Effector CD4-positive, alpha-beta T cell (primary cell): Measurements from ENCODE around the gene EXOSC5.
"Not testable (repeated sequence)": the region's sequence is repeated elsewhere in the genome, so short reads cannot be mapped to it uniquely, and the experiment has no call there.

Source experiments
- DNase-seq: peaks from one replicate; pipeline ENCODE4 v3.0.0-alpha.2; 2020

The EXOSC5 gene

DNA sequence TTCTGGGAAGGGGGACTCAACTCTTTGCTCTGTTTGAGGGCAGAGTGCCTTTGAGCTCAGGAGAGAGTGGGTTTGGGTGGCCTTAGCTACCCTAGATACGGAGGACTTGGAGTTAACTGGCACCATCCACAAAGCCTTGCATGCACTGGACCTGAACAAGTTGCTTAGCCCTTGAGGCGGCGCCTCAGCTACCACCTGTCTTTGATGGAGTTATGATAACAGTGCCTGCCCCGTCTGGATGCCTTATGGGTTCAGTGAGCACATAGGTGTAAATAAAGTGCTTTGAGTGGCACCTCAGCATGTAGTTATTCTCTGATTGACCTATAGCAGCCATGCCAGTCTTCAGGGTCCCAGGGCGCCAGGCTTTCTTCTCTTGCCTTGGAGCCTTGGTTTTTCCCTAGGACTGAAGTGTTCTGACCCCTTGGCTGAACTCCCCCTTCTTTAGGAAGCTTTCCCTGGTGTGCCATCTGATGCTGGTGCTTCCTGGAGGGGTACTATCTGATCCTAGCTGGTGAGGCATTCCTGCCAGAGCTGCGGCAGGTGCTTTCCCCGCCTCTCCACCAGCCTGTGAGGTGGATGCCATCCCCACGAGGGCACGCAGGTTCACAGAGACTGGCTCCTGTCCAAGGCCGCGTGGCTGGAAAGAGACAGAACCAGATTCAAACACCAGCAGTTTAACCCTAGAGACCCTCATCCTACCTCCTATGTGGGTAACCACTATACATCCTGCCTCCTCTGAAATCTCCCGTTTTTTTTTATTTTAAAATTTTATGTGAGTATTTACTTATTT lies 6.2 kb upstream of the EXOSC5 start:
- no peak for DNase-seq

DNA sequence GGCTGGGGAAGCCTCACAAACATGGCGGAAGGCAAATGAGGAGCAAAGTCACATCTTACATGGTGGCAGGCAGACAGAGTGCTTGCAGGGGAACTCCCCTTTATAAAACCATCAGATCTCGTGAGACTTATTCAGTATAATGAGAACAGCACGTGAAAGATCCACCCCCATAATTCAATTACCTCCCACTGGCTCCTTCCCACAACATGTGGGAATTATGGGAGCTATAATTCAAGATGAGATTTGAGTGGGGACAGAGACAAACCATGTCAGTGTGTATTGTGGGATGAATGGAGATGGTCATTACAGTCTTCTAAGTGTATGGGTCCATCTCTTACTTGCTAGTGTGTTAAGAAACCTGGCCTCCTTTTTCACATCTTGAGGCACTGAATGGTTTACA lies 4.9 kb upstream of the EXOSC5 start:
- DNase-seq, result no peak

DNA sequence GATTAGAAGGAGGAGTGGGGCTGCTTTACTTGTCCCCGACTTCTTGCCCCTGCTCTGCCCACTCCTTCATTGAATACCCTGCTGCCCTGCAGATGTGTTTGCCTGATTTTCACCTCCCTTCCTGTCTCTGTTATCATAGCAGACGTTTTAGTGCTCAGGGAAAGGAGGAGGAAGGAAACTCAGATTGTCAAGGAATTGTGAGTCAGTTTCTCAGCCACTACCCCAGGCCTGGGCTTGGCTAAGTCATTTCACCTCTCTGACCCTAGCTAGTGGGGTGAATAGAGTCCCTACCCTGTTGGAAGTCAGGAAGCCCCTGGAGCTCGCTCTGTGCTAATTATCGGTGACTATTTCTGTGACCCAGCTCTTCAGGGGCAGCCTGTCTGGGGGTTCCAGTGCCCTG lies 4.3 kb upstream of the EXOSC5 start:
- DNase-seq, result no peak

DNA sequence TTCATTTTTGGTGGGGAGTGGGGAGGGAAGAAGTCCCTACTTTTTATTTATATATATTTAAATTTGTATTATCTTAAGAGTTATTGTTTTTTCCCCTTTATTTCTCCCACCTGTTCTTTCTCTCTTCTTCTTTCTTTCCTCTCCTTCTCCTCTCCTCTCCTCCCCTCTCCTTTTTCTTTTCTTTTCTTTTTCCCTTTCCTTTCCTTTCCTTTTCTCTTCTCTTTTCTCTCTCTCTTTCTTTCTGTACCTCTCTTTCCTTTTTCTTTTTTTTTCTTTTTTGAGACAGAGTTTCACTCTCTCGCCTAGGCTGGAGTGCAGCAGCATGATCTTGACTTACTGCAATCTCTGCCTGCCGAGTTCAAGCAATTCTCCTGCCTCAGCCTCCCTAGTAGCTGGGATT lies 2.4 kb upstream of the EXOSC5 start:
- DNase-seq, result no peak

DNA sequence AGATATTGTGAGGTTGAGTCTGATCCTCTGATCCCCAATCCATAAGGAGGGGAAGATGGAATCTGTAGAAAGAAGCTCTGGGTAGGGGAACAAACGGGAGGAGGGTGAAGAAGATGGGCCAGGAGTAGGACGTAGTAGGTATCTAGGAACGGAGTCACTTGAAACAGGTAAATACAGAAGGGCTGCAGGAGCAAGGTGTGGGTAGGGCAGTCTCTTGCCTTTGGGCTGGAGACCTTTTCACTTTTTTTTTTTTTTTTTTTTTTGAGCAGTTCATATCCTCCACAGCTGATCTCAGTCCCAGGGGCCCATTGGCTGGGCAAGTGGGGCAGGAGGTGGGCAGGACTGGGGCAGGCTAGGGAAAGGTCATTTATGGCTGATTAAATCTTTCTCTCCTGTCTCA lies 1.9 kb upstream of the EXOSC5 start:
- no peak for DNase-seq

DNA sequence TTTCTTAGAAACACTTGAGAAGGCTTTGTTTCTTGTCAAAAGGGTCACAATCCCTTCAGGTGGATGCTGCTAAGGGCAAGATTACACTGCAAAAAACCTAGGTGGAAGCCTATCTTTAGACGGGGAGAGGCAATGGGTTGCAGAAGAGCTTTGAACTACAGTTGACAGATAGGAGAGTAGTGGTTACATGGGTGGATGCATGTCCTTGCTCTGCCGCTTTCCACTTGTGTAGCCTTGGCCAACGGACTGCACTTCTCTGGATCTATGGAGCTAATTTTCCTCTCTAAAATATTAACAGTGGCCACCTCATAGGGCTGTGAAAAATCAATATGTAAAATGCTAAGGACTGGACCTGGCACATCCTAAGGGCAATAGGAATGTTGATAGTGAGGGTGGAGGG lies 1.4 kb upstream of the EXOSC5 start:
- DNase-seq, result no peak

DNA sequence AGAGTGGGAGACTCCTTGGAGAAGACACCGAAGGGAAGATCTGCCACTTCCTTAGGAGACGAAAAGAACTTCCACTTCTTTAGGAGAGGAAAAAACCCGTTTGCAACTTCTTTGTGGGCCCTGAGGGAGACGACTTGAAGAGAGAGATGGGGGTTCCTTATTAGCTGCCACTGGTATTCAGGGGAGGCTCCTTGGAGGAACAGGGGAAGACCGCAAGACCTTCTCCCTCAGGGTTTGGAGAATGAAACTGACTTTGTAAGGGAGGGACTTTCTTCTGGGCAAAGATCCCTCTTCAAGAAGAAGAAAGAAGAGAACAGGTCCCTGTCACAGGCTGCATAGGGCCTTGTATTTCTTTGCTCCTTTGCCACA lies 875 bp upstream of the EXOSC5 start:
- no peak for DNase-seq

DNA sequence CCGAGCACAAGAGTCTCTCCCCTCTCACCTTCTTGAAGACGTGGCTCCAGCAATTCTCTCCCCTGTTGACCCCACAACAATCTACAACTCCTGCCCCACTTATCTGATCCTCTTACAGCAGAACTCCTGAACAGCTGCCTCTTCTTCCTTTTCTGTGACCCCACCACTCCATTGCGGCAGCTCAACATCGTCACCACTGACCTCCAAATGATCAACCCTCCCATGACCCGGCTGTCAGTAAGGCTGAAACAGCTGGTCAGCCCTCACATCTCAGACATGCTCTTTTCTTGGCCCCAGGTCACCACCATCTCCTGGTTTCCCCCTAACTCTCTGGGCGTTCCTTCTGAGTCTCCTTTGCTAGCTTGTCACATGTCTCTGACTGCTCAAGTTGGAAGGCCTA lies 1.8 kb downstream of the EXOSC5 start:
- no peak for DNase-seq

DNA sequence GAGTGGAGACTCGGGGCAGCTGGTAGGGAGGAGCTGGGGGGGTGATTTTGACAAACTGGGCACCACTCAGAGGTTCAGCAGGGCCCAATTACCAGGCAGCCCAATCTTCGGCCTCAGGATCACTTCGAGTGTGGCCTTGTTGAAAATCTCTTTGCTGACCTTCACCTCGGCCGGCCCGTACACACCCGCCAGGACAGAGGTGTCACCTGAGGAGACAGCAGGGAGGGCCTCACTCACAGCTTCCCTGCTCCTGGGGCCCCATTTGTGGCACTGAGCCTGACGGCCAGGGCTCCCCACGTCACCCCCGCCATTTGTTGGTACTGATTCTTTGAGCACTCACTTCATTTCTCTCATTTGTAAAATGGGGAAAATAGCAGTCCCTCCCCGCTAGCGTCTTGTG lies 4.4 kb downstream of the EXOSC5 start:
- DNase-seq, result no peak

DNA sequence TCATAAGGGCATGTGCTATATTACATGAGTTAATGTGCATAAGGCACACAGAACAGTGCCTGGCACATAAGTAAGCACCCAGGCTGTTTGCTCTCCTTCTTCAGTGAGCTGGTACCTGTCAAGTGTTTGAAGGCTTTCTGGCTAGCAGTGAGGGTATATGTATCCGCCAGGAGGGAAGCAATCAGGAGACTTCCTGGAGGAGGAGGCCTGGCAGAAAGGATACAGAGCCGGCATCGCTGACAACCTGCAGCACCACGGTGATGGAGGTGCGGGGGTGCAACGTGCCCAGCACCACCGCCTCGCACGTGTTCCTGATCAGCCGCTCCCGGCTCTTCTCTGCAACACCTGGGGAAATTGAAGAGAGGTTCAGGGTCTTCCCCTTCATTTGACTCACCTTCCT lies 5.5 kb downstream of the EXOSC5 start:
- no peak for DNase-seq

DNA sequence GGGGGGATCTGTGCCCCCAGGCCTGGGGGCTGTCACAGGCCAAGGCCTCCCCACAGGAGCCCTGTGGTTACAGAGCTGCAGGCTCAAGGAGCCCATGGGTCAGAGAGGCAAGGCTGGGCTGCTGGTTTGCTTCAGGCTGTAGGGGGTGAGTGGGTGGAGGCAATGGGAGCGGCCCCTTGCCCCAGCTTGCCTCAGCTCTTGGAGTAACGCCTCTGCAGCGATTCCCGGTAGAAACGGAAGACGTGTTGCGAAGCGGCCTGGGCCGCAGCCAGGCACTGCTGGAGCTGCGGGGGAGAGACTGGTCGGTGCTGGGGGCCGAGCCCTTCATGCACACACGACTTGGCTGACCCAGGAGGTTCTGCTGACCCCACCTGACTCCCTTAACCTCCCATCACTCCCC lies 10.7 kb downstream of the EXOSC5 start:
- DNase-seq, result no peak

DNA sequence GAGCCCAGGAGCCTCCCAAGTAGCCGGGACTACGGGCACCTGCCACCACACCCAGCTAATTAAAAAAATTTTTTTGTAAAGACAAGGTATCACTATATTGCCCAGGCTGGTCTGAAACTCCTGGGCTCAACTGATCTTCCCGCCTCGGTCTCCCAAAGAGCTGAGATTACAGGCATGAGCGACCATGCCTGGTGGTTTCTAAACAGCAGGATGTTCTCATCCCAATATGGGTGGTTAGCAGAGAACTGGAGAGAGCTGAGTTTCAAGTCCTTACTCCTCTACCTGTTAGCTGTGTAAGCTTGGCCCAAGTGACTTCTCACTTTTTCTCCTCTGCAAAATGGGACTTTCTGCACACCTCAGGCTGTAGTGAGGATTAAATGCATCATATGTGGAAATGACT lies 12.8 kb downstream of the EXOSC5 start:
- no peak for DNase-seq

DNA sequence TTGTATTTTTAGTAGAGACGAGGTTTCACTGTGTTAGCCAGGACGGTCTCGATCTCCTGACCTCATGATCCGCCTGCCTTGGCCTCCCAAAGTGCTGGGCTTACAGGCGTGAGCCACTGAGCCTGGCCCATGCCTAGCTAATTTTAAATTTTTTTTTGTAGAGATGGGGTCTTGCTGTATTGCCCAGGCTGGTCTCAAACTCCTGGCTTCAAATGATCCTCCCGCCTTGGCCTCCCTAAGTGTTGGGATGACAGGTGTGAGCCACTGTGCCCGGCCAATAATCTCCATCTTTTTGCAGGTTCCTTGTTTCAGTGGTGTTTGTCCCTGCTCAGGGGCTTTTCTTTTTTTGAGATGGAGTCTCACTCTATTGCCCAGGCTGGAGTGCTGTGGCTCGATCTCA lies 15.6 kb downstream of the EXOSC5 start:
- DNase-seq, result not testable (repeated sequence)

DNA sequence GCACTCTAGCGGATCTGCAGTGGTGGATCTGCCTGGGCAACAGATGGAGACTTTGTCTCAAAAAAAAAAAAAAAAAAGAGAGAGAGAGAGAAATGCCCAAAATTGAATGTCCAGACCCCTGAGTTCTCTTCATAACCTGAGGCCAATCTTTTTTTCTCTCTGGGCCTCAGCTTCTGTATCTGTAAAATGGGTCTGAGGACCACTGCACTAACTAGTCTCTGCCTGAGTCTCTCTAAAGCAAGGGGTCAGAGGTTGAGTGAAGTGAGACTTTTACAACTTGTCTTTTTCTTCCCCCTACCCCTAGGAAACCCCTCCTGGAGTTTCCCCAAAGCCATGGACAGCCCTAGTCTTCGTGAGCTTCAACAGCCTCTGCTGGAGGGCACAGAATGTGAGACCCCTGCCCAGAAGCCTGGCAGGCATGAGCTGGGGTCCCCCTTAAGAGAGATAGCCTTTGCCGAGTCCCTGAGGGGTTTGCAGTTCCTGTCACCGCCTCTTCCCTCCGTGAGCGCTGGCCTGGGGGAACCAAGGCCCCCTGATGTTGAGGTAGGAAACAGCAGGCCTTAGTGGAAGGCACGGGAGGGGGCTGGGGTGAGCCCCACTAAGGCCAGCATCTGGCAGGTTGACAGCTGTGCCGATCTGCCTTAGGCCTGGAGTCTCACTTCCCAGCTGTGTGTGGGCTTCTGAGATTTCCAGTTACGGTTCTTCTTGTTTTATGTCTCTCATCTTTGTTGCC lies 19.0 kb downstream of the EXOSC5 start:
- DNase-seq, result no peak

DNA sequence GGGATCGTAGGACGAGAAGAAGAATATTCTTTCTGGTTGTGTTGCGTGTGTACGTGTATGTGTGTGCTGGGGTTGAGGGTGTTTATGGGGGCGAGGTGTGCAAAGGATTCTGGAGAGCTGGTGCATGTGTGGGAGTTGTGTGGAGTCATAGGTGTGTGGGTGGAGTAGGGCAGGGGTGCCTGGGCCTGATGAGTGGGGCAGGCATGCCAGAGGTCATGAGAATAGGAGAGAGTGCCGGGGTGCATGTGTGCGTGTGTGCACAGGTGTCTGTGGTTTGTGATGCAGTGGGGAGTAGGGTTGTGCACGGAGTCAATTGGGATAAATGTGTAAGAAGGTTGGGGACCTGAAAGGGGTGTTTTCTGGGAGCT lies 20.2 kb downstream of the EXOSC5 start:
- DNase-seq, result no peak

DNA sequence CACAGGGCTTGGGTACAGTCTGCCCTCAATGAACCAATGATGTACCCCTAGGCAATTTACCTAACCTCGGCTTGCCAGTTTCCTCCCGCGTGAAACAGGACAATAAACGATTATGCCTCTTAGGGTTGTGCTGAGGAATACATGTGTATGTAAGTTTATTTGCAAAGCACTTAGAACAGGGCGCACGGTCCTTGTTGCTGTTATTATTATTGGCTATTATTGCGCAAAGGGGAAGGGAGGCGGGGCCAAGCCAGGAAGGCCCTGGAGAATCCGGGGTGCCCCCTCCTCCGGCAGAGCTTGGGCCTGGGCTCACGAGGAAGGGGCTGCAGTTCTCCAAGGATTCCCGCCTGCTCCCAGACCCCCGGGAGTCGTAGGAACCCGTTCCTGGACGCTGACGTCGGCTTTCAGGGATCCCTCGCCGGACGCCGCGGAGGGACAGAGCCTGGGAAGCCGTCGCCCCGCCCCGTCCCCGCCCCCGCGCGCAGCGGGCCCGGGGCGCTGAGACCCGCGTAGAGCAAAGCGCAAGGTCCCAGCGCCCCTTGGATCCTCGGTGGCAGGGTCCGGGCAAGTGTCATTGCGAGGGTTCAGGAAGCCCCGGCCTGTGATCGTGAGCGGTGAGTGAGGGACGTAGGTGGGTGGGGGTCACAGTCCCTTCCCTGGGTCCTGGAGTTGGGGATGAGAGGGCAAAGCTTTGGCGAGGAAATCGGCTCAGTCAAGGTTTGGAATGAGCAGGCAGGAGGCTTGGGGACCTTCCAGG lies 20.7 kb downstream of the EXOSC5 start, which contains the start of gene TMEM91:
Gene TMEM91 (plus strand): TSS at position 293 of the 757 bp plus-strand sequence. CDS start 1,777 bp downstream, outside the sequence.
- DNase-seq, result no peak

DNA sequence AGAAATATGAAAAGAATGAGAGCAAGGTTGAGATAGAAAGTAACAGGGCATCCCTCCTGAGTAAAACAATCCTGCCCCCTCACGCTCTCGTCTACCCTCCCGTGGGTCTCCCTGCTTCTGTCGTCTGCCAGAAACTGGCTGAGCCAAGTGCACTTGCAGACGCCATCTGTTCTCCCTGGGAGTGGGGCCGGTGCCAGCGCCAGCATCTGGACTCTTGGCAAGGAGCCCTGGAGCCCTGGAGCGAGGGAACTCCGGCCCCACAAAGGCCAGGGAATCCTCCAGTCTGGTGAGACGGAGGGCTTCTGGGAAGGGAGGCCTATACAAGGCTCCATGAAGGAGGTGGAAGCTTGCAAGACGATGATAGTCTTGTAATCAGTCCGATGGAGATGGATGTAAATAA lies 23.2 kb downstream of the EXOSC5 start:
- DNase-seq, result no peak

DNA sequence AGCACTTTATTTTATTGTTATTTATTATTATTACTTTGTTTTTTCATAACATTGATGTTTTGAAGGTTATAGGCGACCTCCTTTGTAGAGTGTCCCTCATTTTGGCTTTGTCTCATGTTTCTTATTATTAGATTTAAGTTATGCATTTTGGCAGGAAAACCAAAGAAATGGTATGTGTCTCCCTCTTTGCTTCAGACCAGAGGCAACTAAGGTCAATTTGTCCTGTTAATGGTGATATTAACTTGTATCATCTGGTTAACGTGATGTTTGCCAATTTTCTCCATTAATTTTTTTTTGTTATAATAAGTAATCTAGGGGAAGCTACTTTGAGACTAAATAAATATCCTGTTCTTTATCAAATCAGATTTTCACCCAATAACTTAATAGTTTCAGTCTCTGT lies 24.7 kb downstream of the EXOSC5 start:
- no peak for DNase-seq

DNA sequence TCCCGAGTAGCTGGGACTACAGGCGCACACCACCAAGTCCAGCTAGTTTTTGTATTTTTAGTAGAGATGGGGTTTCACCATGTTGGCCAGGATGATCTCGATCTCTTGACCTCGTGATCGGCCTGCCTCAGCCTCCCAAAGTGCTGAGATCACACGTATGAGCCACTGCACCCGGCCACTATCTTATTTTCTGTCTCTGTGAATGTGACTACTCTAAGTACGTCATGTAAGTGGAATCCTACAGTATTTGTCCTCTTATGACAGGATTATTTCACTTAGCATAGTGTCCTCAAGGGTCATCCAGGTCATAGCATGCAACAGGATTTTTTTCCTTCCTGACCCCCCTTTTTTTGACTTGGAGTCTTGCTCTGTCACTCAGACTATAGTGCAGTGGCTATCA lies 25.6 kb downstream of the EXOSC5 start:
- DNase-seq, result no peak

DNA sequence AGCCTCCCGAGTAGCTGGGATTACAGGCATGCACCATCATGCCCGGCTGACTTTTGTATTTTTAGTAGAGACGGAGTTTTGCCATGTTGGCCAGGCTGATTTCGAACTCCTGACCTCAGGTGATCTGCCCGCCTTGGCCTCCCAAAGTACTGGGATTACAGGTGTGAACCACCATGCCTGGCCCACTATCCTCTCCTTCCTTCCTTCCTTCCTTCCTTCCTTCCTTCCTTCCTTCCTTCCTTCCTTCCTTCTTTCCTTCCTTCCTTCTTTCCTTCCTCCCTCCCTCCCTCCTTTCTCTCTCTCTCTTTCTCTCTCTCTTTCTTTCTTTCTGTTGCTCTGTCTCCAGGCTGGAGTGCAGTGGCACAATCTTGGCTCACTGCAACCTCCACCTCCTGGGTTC lies 26.0 kb downstream of the EXOSC5 start:
- DNase-seq, result not testable (repeated sequence)

DNA sequence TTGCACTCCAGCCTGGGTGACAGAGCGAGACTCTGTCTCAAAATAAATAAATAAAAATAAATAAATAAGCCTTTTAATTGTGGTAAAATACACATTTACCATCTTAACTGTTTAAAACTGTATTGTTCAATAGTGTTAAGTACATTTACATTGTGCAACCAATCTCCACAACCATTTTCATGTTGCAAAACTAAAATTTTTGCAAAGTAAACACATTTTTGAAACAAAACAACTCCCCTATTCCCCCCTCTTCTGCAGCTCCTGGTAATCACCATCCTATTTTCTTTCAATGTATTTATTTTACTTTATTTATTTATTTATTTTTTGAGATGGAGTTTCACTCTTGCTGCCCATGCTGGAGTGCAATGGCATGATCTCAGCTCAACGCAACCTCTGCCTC lies 27.4 kb downstream of the EXOSC5 start:
- no peak for DNase-seq

DNA sequence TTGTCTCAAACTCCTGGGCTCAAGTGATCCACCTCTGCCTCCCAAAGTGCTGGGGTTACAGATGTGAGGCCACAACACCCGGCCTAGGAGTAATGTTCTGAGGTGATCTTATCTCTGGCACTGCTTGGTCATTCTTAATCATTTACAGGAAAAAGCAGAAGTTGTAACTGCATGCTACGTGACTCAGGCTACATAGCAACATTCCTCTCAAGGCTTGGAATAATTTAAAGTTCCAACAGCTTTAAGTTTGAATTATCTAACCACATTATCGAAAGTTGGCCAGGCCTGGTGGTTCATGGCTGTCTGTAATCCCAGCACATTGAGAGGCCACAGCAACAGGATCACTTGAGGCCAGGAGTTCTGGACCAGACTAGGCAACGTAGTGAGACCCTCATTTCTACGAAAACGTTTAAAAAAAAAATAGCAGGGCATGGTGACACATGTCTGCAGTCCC lies 29.3 kb downstream of the EXOSC5 start:
- no peak for DNase-seq

DNA sequence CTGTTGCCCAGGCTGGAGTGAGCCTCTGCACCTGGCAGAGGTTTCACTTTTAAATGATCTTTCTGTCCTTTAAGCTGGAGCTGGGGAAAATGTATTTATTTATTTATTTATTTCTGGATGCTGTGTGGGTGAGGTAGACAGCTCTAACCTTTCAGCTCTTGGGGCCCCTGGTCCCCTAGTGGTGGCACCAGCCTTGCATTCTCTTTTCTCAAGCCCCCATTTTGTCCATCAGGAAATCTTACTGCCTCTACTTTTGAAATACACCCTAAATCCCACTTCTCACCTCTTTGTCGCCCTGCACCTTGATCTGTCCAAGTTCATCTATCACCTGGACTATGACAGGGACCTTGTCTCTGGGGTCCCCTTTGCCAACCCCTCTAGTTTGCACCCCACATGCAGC lies 31.1 kb downstream of the EXOSC5 start:
- DNase-seq, result no peak
